GM23338 (cell line): ENCODE results near the gene SLC2A9. TPM values are rescaled to one million over a fixed set of nuclear protein-coding genes. Genes with fewer than 3 reads are reported as not detected.

Source experiments
- ATAC-seq: fragments of 200-7000 bp; cut with Tn5 transposase; 3 replicates; pipeline ENCODE4 v1.9.1; 2020
- DNase-seq: peaks from one replicate; pipeline ENCODE4 v3.0.0-alpha.2; 2015; ENCODE audit warnings: low spot score
- H2AFZ ChIP-seq: fragments of 200-600 bp; sonication (generic); 2 replicates; pipeline ENCODE4 v1.8.0; 2016; ENCODE audit warnings: antibody characterized with exemption, mild to moderate bottlenecking, moderate library complexity
- H3F3A ChIP-seq: fragments of 200-600 bp; sonication (generic); replicated peaks from 2 replicates; pipeline ENCODE4 v1.8.0; 2017; ENCODE audit warnings: antibody characterized with exemption, mixed run types, low read depth
- H3K27ac ChIP-seq: fragments of 200-600 bp; sonication (generic); 2 replicates; pipeline ENCODE4 v1.6.1; 2016; ENCODE audit warnings: low read depth
- H3K27me3 ChIP-seq: fragments of 200-600 bp; sonication (generic); 2 replicates; pipeline ENCODE4 v1.8.0; 2016; ENCODE audit warnings: mild to moderate bottlenecking, mixed run types, moderate library complexity; ENCODE audit not compliant: insufficient read depth
- H3K36me3 ChIP-seq: fragments of 200-600 bp; sonication (generic); 2 replicates; pipeline ENCODE4 v1.8.0; 2016; ENCODE audit warnings: mild to moderate bottlenecking; ENCODE audit not compliant: insufficient read depth
- H3K4me1 ChIP-seq: fragments of 200-600 bp; sonication (generic); 2 replicates; pipeline ENCODE4 v1.8.0; 2016; ENCODE audit warnings: mild to moderate bottlenecking, moderate library complexity; ENCODE audit not compliant: insufficient read depth
- H3K4me2 ChIP-seq: fragments of 200-600 bp; sonication (generic); 2 replicates; pipeline ENCODE4 v1.7.1; 2017; ENCODE audit warnings: mixed run types
- H3K4me3 ChIP-seq: fragments of 200-600 bp; sonication (generic); 2 replicates; pipeline ENCODE4 v1.6.1; 2016; ENCODE audit warnings: mixed run types
- H3K79me2 ChIP-seq: fragments of 200-600 bp; sonication (generic); replicated peaks from 2 replicates; pipeline ENCODE4 v1.8.0; 2017; ENCODE audit warnings: mild to moderate bottlenecking; ENCODE audit not compliant: insufficient read depth
- H3K9me2 ChIP-seq: fragments of 200-600 bp; sonication (generic); 2 replicates; pipeline ENCODE4 v1.8.0; 2017; ENCODE audit not compliant: insufficient read depth
- H4K20me1 ChIP-seq: fragments of 200-600 bp; sonication (generic); replicated peaks from 2 replicates; pipeline ENCODE4 v1.8.0; 2017; ENCODE audit warnings: mild to moderate bottlenecking; ENCODE audit not compliant: insufficient read depth
- H3K27ac Mint-ChIP-seq: 2 replicates; pipeline ENCODE4 v1.8.0; 2020; ENCODE audit warnings: inconsistent platforms, mild to moderate bottlenecking, moderate library complexity, mixed read lengths
- H3K27me3 Mint-ChIP-seq: 3 replicates; pipeline ENCODE4 v1.8.0; 2022; ENCODE audit warnings: low read depth, mild to moderate bottlenecking, moderate library complexity, mixed read lengths, inconsistent platforms; ENCODE audit not compliant: insufficient read depth, poor library complexity
- H3K36me3 Mint-ChIP-seq: 3 replicates; pipeline ENCODE4 v1.8.0; 2021; ENCODE audit warnings: low read depth, mild to moderate bottlenecking, inconsistent platforms, moderate library complexity, mixed read lengths
- H3K4me1 Mint-ChIP-seq: 3 replicates; pipeline ENCODE4 v1.8.0; 2020; ENCODE audit warnings: mild to moderate bottlenecking, inconsistent platforms, mixed read lengths
- H3K4me3 Mint-ChIP-seq: 3 replicates; pipeline ENCODE4 v1.8.0; 2021; ENCODE audit warnings: moderate library complexity, mild to moderate bottlenecking, inconsistent platforms, mixed read lengths
- H3K9me3 Mint-ChIP-seq: 3 replicates; pipeline ENCODE4 v1.8.0; 2020; ENCODE audit warnings: moderate library complexity, mild to moderate bottlenecking, inconsistent platforms, mixed read lengths
- JUNB ChIP-seq: IDR thresholded peaks from one replicate; pipeline ENCODE4 v1.6.1; 2016; ENCODE audit warnings: antibody characterized with exemption; ENCODE audit not compliant: unreplicated experiment
- STAT1 ChIP-seq: IDR thresholded peaks from one replicate; pipeline ENCODE4 v1.6.1; 2016; ENCODE audit warnings: antibody characterized with exemption; ENCODE audit not compliant: unreplicated experiment
- ZNF114 ChIP-seq: fragments of 250-450 bp; sonication (Bioruptor Pico); IDR thresholded peaks from 2 replicates; pipeline ENCODE4 v1.5.0; 2020; ENCODE audit warnings: mild to moderate bottlenecking, moderate library complexity
- ZNF331 ChIP-seq: fragments of 250-450 bp; sonication (Bioruptor Pico); IDR thresholded peaks from 2 replicates; pipeline ENCODE4 v1.5.0; 2020; ENCODE audit warnings: low read depth, mild to moderate bottlenecking, moderate library complexity
- polyA plus RNA-seq: library from polyadenylated mRNA; unstranded; fragments of >200 nt; fragmentation: Nextera tagmentation; extraction: Ambion mirVana; gene quantifications from 2 replicates; pipeline ENCODE4 v1.2.1, GENCODE V29; 2016
- total RNA-seq: library from RNA; depleted of rRNA; stranded (reverse); fragments of >200 nt; shearing (Covaris generic); gene quantifications from 2 replicates; pipeline ENCODE4 v1.2.3, GENCODE V29; 2014
- TF ChIP-seq, protein P1 (sequence below): fragments of 250-450 bp; sonication (Bioruptor Pico); IDR thresholded peaks from 2 replicates; pipeline ENCODE4 v1.5.0; 2020; ENCODE audit warnings: mild to moderate bottlenecking, moderate library complexity
- TF ChIP-seq, protein P2 (sequence below): IDR thresholded peaks from one replicate; pipeline ENCODE4 v1.6.1; 2018; ENCODE audit warnings: antibody characterized with exemption; ENCODE audit not compliant: unreplicated experiment
- TF ChIP-seq, protein P3 (sequence below): IDR thresholded peaks from 2 replicates; pipeline ENCODE4 v1.6.1; 2016; ENCODE audit warnings: antibody characterized with exemption

Gene SLC2A9
- total and polyA plus RNA-seq, 2 experiments from 2014 or later, result 0.21 to 0.40 TPM

DNA sequence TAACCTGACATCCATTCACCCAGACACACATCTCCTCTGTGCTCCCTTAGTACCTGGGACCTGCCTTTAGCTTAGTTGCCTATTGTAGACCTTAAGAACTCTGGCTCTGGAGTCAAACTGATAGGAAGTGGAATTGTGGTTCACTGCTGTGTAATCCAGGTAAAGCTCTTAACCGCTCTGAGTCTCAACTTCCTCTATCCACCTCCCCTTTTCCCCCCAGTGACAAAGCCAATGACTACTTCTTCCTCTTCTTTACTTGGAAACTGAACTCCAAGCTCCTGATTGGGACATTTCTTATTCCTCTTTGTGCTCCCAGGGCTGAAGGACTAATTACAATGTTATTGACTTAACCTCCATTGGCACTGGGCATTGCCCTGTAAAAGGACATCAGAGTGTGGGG lies 145.8 kb downstream of the SLC2A9 start (continued):
- TF ChIP-seq, protein P1, sequence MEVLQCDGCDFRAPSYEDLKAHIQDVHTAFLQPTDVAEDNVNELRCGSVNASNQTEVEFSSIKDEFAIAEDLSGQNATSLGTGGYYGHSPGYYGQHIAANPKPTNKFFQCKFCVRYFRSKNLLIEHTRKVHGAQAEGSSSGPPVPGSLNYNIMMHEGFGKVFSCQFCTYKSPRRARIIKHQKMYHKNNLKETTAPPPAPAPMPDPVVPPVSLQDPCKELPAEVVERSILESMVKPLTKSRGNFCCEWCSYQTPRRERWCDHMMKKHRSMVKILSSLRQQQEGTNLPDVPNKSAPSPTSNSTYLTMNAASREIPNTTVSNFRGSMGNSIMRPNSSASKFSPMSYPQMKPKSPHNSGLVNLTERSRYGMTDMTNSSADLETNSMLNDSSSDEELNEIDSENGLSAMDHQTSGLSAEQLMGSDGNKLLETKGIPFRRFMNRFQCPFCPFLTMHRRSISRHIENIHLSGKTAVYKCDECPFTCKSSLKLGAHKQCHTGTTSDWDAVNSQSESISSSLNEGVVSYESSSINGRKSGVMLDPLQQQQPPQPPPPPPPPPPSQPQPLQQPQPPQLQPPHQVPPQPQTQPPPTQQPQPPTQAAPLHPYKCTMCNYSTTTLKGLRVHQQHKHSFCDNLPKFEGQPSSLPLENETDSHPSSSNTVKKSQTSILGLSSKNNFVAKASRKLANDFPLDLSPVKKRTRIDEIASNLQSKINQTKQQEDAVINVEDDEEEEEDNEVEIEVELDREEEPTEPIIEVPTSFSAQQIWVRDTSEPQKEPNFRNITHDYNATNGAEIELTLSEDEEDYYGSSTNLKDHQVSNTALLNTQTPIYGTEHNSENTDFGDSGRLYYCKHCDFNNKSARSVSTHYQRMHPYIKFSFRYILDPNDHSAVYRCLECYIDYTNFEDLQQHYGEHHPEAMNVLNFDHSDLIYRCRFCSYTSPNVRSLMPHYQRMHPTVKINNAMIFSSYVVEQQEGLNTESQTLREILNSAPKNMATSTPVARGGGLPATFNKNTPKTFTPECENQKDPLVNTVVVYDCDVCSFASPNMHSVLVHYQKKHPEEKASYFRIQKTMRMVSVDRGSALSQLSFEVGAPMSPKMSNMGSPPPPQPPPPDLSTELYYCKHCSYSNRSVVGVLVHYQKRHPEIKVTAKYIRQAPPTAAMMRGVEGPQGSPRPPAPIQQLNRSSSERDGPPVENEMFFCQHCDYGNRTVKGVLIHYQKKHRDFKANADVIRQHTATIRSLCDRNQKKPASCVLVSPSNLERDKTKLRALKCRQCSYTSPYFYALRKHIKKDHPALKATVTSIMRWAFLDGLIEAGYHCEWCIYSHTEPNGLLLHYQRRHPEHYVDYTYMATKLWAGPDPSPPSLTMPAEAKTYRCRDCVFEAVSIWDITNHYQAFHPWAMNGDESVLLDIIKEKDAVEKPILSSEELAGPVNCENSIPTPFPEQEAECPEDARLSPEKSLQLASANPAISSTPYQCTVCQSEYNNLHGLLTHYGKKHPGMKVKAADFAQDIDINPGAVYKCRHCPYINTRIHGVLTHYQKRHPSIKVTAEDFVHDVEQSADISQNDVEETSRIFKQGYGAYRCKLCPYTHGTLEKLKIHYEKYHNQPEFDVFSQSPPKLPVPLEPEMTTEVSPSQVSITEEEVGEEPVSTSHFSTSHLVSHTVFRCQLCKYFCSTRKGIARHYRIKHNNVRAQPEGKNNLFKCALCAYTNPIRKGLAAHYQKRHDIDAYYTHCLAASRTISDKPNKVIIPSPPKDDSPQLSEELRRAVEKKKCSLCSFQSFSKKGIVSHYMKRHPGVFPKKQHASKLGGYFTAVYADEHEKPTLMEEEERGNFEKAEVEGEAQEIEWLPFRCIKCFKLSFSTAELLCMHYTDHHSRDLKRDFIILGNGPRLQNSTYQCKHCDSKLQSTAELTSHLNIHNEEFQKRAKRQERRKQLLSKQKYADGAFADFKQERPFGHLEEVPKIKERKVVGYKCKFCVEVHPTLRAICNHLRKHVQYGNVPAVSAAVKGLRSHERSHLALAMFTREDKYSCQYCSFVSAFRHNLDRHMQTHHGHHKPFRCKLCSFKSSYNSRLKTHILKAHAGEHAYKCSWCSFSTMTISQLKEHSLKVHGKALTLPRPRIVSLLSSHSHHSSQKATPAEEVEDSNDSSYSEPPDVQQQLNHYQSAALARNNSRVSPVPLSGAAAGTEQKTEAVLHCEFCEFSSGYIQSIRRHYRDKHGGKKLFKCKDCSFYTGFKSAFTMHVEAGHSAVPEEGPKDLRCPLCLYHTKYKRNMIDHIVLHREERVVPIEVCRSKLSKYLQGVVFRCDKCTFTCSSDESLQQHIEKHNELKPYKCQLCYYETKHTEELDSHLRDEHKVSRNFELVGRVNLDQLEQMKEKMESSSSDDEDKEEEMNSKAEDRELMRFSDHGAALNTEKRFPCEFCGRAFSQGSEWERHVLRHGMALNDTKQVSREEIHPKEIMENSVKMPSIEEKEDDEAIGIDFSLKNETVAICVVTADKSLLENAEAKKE, result no peak
- TF ChIP-seq JUNB (no peak), ZNF114 (no peak), ZNF331 (CRISPR knock-in tag) (no peak), STAT1 (no peak)

DNA sequence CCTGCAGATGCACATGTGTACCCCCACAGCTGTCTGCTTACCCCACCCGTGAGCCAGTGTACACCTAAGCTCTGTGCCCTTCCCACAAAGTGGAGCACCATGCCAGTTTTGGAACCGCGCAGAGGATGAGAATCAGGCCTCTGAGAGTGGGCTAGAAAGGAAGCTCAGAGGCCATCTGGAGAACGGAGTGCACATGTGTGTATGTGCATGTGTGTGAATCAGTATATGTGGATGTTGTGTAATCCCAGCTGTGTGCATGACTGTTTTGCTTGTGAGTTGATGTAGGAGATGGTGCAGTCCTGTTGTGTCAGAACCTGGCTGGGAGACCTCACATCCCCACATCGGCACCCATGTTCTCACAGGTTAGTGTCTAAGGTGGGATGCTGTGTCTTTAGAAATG lies 146.9 kb downstream of the SLC2A9 start:
- ATAC-seq (no peak), DNase-seq (no peak)
- H3K27me3 ChIP-seq, result no peaks in the 10 kb centered on the region
- H2AFZ ChIP-seq, result no peak overlapping the region
- H3K27ac ChIP-seq, result no peak overlapping the region
- H3K4me3 ChIP-seq, result no peak overlapping the region
- no peak overlapping the region for H3K4me2 ChIP-seq
- Mint-ChIP-seq H3K9me3 (peaks cover 4% of the 10 kb centered on the region; the same call in 2 of the 3 replicates), H3K4me1 (peaks cover 2% of the 10 kb centered on the region; the same call in 1 of the 3 replicates), H3K36me3 (no peaks in the 10 kb centered on the region), H3K4me3 (no peak overlapping the region), H3K27me3 (peaks cover 3% of the 10 kb centered on the region), H3K27ac (no peak overlapping the region)
- H3K4me1 ChIP-seq, result no peaks in the 10 kb centered on the region
- H3K79me2 ChIP-seq, result no peaks in the 10 kb centered on the region
- H3K9me2 ChIP-seq, result no peaks in the 10 kb centered on the region
- no peaks in the 10 kb centered on the region for H4K20me1 ChIP-seq
- H3F3A ChIP-seq, result no peaks in the 10 kb centered on the region
- H3K36me3 ChIP-seq, result no peaks in the 10 kb centered on the region
- TF ChIP-seq, protein P2, sequence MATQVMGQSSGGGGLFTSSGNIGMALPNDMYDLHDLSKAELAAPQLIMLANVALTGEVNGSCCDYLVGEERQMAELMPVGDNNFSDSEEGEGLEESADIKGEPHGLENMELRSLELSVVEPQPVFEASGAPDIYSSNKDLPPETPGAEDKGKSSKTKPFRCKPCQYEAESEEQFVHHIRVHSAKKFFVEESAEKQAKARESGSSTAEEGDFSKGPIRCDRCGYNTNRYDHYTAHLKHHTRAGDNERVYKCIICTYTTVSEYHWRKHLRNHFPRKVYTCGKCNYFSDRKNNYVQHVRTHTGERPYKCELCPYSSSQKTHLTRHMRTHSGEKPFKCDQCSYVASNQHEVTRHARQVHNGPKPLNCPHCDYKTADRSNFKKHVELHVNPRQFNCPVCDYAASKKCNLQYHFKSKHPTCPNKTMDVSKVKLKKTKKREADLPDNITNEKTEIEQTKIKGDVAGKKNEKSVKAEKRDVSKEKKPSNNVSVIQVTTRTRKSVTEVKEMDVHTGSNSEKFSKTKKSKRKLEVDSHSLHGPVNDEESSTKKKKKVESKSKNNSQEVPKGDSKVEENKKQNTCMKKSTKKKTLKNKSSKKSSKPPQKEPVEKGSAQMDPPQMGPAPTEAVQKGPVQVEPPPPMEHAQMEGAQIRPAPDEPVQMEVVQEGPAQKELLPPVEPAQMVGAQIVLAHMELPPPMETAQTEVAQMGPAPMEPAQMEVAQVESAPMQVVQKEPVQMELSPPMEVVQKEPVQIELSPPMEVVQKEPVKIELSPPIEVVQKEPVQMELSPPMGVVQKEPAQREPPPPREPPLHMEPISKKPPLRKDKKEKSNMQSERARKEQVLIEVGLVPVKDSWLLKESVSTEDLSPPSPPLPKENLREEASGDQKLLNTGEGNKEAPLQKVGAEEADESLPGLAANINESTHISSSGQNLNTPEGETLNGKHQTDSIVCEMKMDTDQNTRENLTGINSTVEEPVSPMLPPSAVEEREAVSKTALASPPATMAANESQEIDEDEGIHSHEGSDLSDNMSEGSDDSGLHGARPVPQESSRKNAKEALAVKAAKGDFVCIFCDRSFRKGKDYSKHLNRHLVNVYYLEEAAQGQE, result no peak
- TF ChIP-seq, protein P3, sequence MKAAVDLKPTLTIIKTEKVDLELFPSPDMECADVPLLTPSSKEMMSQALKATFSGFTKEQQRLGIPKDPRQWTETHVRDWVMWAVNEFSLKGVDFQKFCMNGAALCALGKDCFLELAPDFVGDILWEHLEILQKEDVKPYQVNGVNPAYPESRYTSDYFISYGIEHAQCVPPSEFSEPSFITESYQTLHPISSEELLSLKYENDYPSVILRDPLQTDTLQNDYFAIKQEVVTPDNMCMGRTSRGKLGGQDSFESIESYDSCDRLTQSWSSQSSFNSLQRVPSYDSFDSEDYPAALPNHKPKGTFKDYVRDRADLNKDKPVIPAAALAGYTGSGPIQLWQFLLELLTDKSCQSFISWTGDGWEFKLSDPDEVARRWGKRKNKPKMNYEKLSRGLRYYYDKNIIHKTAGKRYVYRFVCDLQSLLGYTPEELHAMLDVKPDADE, result no peak
